Adrenal gland (tissue), 12 donors: Measurements from ENCODE around the gene RNASEL. TPM values are rescaled to one million over a fixed set of nuclear protein-coding genes. Genes with fewer than 3 reads are reported as not detected.

Experiments
- DNase-seq, 7 donors: peaks; one replicate each; pipeline ENCODE4 v3.0.0-alpha.2; 2019 to 2020
- H3K27ac ChIP-seq, 5 donors: fragments of 200-600 bp; sonication (generic) in 4 of 5; 1 replicate in 3 of 5; 2 replicates in 2 of 5; pipeline versions ENCODE4 v1.5.1 to v1.8.0; 2016 to 2020; ENCODE audit warnings: mild to moderate bottlenecking in 1 of 5
- H3K27me3 ChIP-seq: fragments of 200-600 bp; 2 replicates; pipeline ENCODE4 v1.8.0; 2021
- H3K36me3 ChIP-seq, 2 donors: fragments of 200-600 bp; replicated peaks in 1 of 2; 1 replicate in 1 of 2; 2 replicates in 1 of 2; pipeline versions ENCODE4 v1.5.1 to v1.8.0; 2018 to 2022
- H3K4me1 ChIP-seq, 2 donors: fragments of 200-600 bp; replicated peaks in 1 of 2; 1 replicate in 1 of 2; 2 replicates in 1 of 2; pipeline versions ENCODE4 v1.5.1 to v1.8.0; 2018 to 2021
- H3K4me3 ChIP-seq, 4 donors: fragments of 200-600 bp; sonication (generic) in 3 of 4; one replicate each; pipeline ENCODE4 v1.5.1; 2016 to 2018
- H3K9me3 ChIP-seq, 3 donors: fragments of 200-600 bp; sonication (generic) in 1 of 3; replicated peaks in 1 of 3; 1 replicate in 2 of 3; 2 replicates in 1 of 3; pipeline versions ENCODE4 v1.5.1 to v1.8.0; 2016 to 2021
- POLR2A ChIP-seq, 2 donors: fragments of 450-650 bp; IDR thresholded peaks; one replicate each; pipeline ENCODE4 v1.6.1; 2017; ENCODE audit warnings: antibody characterized with exemption in 2 of 2, mild to moderate bottlenecking in 2 of 2, moderate library complexity in 1 of 2
- WGBS, 4 donors: extraction: QIAGEN DNeasy Blood & Tissue Kit in 2 of 4; methylation state at CpG; one replicate each; pipeline versions ENCODE4 v1.1.5 to v1.1.7; 2013 to 2017; 5-methylcytosine and 5-hydroxymethylcytosine counted together
- intact Hi-C, 2 donors: fragments of 100-400 bp; cut with DNase I; formaldehyde crosslinking; loops; one replicate each; pipeline versions ENCODE4 v1.14.1 to v1.15.0; 2022 to 2023
- polyA plus RNA-seq, 3 donors: library from polyadenylated mRNA; stranded (reverse); fragments of 200-250 nt in 2 of 3; fragments of 350-450 nt in 1 of 3; fragmentation: Illumina TruSeq in 1 of 3; extraction: RNeasy Lipid Tissue Mini Kit (QIAGEN cat#74804) in 1 of 3; gene quantifications; one replicate each; pipeline ENCODE4 v1.2.3, GENCODE V29; 2013 to 2014
- total RNA-seq, 9 donors: library from RNA; depleted of rRNA in 4 of 9; stranded (reverse); fragments of >200 nt in 4 of 9; fragments of 120-200 nt in 1 of 9; fragmentation: NEBNext Ultra II Directional in 1 of 9; extraction: Animal tissue kit (Norgen Biotek cat#: 25700) in 1 of 9; gene quantifications; one replicate each; pipeline versions ENCODE4 v1.1.0 to v1.2.4, GENCODE V29; 2013 to 2023
- TF ChIP-seq, protein P1 (sequence below), 6 experiments: fragments of 450-650 bp in 4 of 6; fragments of 200-600 bp in 2 of 6; sonication (generic) in 1 of 6; IDR thresholded peaks; 1 replicate in 5 of 6; 2 replicates in 1 of 6; pipeline versions ENCODE4 v1.5.1 to v1.8.0; 2016 to 2021; ENCODE audit warnings: antibody characterized with exemption in 6 of 6, mild to moderate bottlenecking in 2 of 6, moderate library complexity in 1 of 6
- donor health status: healthy with polysubstance abuse.
- donor health status: Bipolar disorder and iron deficiency.
- donor health status: DM: yes; HTN: yes; CAD: no.
- donor health status: DM: no; HTN: no; CAD: no.
- donor health status: DM: no; HTN: no; CAD: no.
- donor health status: DM: yes; HTN: yes; CAD: no.

The RNASEL gene
- total and polyA plus RNA-seq, 12 donors = 3.5 to 24.3 (median 11.7) TPM

GRCh38 chr1:182599339-182599738 is 10.3 kb upstream of the RNASEL start:
- intact Hi-C loops = loop anchor here in 1 of 2 donors (10.0 kb wide), 1 partner anchor 155 kb away; no protein-coding TSS in a partner anchor
- H3K9me3 ChIP-seq = no peaks in the 10 kb centered on the region

DNA sequence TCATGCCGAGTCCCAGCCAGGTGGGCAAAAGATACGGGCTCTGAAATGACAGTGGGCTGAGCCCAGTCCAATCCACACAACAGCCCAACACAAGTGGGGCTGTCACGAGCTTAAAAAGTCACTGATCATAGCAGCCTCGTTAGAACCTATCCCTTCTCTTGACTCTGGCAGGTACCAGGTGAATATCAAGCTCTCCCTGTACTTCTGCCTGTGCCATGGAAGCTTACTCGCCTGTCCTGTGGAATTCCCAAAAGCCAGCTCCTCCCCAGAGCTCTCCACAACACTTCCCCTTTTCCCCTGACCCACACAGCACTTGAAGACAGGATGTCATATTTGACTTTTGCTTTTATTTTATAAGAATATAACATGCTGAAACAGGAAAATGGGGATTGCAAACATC is 9.2 kb upstream of the RNASEL start:
- H3K4me3 ChIP-seq = no peak overlapping the region
- no peak overlapping the region for H3K27ac ChIP-seq
- H3K27me3 ChIP-seq = no peaks in the 10 kb centered on the region
- H3K36me3 ChIP-seq = no peaks in the 10 kb centered on the region
- H3K4me1 ChIP-seq = peaks cover 0 to 21% of the 10 kb centered on the region in 2 donors
- WGBS, 4 donors = 71 to 82% (median 80%) methylated on average over 5 of the region's 5 CpGs
- peak in 2 of 7 donors; percentile 10 to 48 for DNase-seq
- TF ChIP-seq, protein P1, sequence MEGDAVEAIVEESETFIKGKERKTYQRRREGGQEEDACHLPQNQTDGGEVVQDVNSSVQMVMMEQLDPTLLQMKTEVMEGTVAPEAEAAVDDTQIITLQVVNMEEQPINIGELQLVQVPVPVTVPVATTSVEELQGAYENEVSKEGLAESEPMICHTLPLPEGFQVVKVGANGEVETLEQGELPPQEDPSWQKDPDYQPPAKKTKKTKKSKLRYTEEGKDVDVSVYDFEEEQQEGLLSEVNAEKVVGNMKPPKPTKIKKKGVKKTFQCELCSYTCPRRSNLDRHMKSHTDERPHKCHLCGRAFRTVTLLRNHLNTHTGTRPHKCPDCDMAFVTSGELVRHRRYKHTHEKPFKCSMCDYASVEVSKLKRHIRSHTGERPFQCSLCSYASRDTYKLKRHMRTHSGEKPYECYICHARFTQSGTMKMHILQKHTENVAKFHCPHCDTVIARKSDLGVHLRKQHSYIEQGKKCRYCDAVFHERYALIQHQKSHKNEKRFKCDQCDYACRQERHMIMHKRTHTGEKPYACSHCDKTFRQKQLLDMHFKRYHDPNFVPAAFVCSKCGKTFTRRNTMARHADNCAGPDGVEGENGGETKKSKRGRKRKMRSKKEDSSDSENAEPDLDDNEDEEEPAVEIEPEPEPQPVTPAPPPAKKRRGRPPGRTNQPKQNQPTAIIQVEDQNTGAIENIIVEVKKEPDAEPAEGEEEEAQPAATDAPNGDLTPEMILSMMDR (IDR thresholded peaks at IDR 0.05) = no peak
- TF ChIP-seq POLR2A (IDR thresholded peaks at IDR 0.05) = no peak
- intact Hi-C loops = loop anchor here in 1 of 2 donors (10.0 kb wide), 1 partner anchor 153 kb away; no protein-coding TSS in a partner anchor
- H3K9me3 ChIP-seq = no peaks in the 10 kb centered on the region

More at GRCh38 chr1:182599339-182599738, 10.3 kb upstream of the RNASEL start:
- peaks cover 0 to 30% of the 10 kb centered on the region in 2 donors for H3K4me1 ChIP-seq
- no peak overlapping the region for H3K27ac ChIP-seq
- H3K36me3 ChIP-seq = no peaks in the 10 kb centered on the region
- no peak for TF ChIP-seq POLR2A (IDR thresholded peaks at IDR 0.05)
- TF ChIP-seq, protein P1 (IDR thresholded peaks at IDR 0.05) = peak in 1 of 6 experiments; percentile 11
- H3K4me3 ChIP-seq = no peak overlapping the region
- DNase-seq = peak in 3 of 7 donors; percentile 29 to 49 (median 35)
- H3K27me3 ChIP-seq = no peaks in the 10 kb centered on the region
- WGBS, 4 donors = 61 to 72% (median 66%) methylated on average over 3 to 6 of the region's 6 CpGs

- WGBS, 4 donors = 92 to 97% (median 93%) methylated on average over 6 of the region's 6 CpGs
- H3K36me3 ChIP-seq = no peaks in the 10 kb centered on the region
- H3K9me3 ChIP-seq = no peaks in the 10 kb centered on the region
- intact Hi-C loops = loop anchor here in 1 of 2 donors (10.0 kb wide), 1 partner anchor 152 kb away; no protein-coding TSS in a partner anchor
- TF ChIP-seq, protein P1 (IDR thresholded peaks at IDR 0.05) = no peak
- no peak for TF ChIP-seq POLR2A (IDR thresholded peaks at IDR 0.05)
- DNase-seq = peak in 1 of 7 donors; percentile 36
- H3K27me3 ChIP-seq = no peaks in the 10 kb centered on the region
- peaks cover 0 to 21% of the 10 kb centered on the region in 2 donors for H3K4me1 ChIP-seq
- no peak overlapping the region for H3K27ac ChIP-seq
- no peak overlapping the region for H3K4me3 ChIP-seq
These were observed 7.9 kb upstream of the RNASEL start for GRCh38 chr1:182596934-182597333.

DNA sequence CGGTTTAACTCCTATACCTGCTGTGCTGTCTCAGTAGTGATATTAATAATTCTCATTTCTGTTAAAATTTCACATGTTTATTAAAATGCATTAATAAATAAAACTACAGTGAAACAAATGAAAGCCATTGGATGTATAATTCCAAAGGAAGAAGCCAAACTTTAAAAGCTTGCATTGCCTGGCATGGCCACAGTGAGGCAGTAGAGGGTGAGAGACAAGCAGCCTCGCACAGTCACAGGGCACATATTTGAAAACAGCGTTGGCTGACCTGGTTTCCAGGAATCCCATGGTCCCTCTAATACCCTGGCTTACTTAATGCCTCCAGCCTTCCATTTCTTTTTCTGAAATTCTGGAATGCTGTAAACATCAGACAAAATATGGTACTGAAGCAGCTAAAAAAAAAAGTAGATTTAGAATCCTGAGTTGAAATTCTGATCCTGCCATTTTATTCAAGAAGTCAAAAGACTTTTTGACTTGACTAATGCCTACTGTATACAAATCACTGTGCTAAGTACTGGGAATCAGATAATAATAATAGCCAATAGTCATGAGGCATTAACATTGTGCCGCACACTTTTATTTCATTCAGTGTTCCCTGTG is 6.7 kb upstream of the RNASEL start:
- Histone ChIP-seq H3K9me3 (no peaks in the 10 kb centered on the region), H3K4me1 (peaks cover 0 to 9% of the 10 kb centered on the region in 2 donors), H3K27ac (no peak overlapping the region), H3K27me3 (no peaks in the 10 kb centered on the region), H3K36me3 (no peaks in the 10 kb centered on the region), H3K4me3 (no peak overlapping the region)
- intact Hi-C loops = loop anchor here in 1 of 2 donors (10.0 kb wide), 1 partner anchor 151 kb away; no protein-coding TSS in a partner anchor
- TF ChIP-seq POLR2A (IDR thresholded peaks at IDR 0.05) = no peak
- TF ChIP-seq, protein P1 (IDR thresholded peaks at IDR 0.05) = peak; percentile 78 to 92 (median 86)
- peak; percentile 66 to 93 (median 84) for DNase-seq
- 32 to 39% (median 37%) methylated on average over 4 of the region's 4 CpGs for WGBS, 4 donors
